A673 (cell line): ENCODE data around the gene FASTKD3. TPM values are rescaled to one million over a fixed set of nuclear protein-coding genes. Genes with fewer than 3 reads are reported as not detected.

ENCODE experiments used
- BruUV-seq: library from RNA; stranded (reverse); fragments of 400-500 nt; replicated peaks from 2 replicates; lab custom pipeline; 2021; lab: Mats Ljungman, UMichigan
- CTCF ChIA-PET: fragments of 300-600 bp; sonication (Branson Sonifier 250); formaldehyde crosslinking; loops from one replicate; lab custom pipeline; 2022; ENCODE audit warnings: antibody characterized with exemption; lab: Charles Lee
- POLR2A ChIA-PET: fragments of 300-600 bp; sonication (Branson Sonifier 250); formaldehyde crosslinking; loops from one replicate; lab custom pipeline; 2022; ENCODE audit warnings: antibody characterized with exemption; ENCODE audit not compliant: low non-redundant PET; lab: Charles Lee
- DNase-seq: peaks from one replicate; pipeline ENCODE4 v3.0.0-alpha.2; 2015; ENCODE audit warnings: low spot score
- H3K27ac ChIP-seq: fragments of 200-600 bp; sonication (generic); 2 replicates; pipeline ENCODE4 v1.5.1; 2016; ENCODE audit warnings: mixed run types, low read depth, mild to moderate bottlenecking, mixed read lengths, antibody characterized with exemption, low read length; ENCODE audit not compliant: poor library complexity, severe bottlenecking
- H3K27me3 ChIP-seq: fragments of 200-600 bp; sonication (generic); replicated peaks from 2 replicates; pipeline ENCODE4 v1.6.1; 2017; ENCODE audit warnings: mixed run types, low read depth, mild to moderate bottlenecking, mixed read lengths, antibody characterized with exemption, low read length; ENCODE audit not compliant: insufficient read depth, poor library complexity
- H3K36me3 ChIP-seq: fragments of 200-600 bp; sonication (generic); 2 replicates; pipeline ENCODE4 v1.6.1; 2016; ENCODE audit warnings: mixed run types, mild to moderate bottlenecking, mixed read lengths, antibody characterized with exemption, low read length; ENCODE audit not compliant: insufficient read depth, poor library complexity, severe bottlenecking
- H3K4me1 ChIP-seq: fragments of 200-600 bp; sonication (generic); 2 replicates; pipeline ENCODE4 v1.6.1; 2017; ENCODE audit warnings: mixed run types, mild to moderate bottlenecking, mixed read lengths, antibody characterized with exemption, low read length; ENCODE audit not compliant: insufficient read depth, poor library complexity, severe bottlenecking
- H3K4me3 ChIP-seq: fragments of 200-600 bp; sonication (generic); 2 replicates; pipeline ENCODE4 v1.5.1; 2016; ENCODE audit warnings: low read depth, mixed run types, mild to moderate bottlenecking, mixed read lengths, low read length; ENCODE audit not compliant: poor library complexity, severe bottlenecking
- H3K9me3 ChIP-seq: fragments of 200-600 bp; sonication (generic); 2 replicates; pipeline ENCODE4 v1.6.1; 2016; ENCODE audit warnings: mixed run types, low read depth, mild to moderate bottlenecking, mixed read lengths, antibody characterized with exemption, low read length; ENCODE audit not compliant: poor library complexity, severe bottlenecking
- EZH2 ChIP-seq: fragments of 200-600 bp; sonication (generic); IDR thresholded peaks from 2 replicates; pipeline ENCODE4 v1.6.1; 2017; ENCODE audit warnings: borderline replicate concordance, low read depth, mild to moderate bottlenecking, mixed read lengths, antibody characterized with exemption, low read length; ENCODE audit not compliant: poor library complexity, severe bottlenecking
- intact Hi-C: fragments of 100-400 bp; cut with micrococcal nuclease; formaldehyde crosslinking; loops from one replicate; pipeline ENCODE4 v1.10.0; 2022; ENCODE audit not compliant: unreplicated experiment
- total RNA-seq: library from RNA; stranded (reverse); gene quantifications from 2 replicates; pipeline ENCODE4 v1.2.3, GENCODE V29; 2021
- TF ChIP-seq, protein P1 (sequence below): fragments of 300-800, 200-600 bp; sonication (generic); conservative IDR thresholded peaks from 2 replicates; pipeline ENCODE4 v1.5.1; 2017; ENCODE audit warnings: low read depth, mild to moderate bottlenecking, antibody characterized with exemption, low read length, moderate library complexity, mixed read lengths

The FASTKD3 gene
- total RNA-seq, 1 experiment from 2014 or later = 16.8 TPM

DNA sequence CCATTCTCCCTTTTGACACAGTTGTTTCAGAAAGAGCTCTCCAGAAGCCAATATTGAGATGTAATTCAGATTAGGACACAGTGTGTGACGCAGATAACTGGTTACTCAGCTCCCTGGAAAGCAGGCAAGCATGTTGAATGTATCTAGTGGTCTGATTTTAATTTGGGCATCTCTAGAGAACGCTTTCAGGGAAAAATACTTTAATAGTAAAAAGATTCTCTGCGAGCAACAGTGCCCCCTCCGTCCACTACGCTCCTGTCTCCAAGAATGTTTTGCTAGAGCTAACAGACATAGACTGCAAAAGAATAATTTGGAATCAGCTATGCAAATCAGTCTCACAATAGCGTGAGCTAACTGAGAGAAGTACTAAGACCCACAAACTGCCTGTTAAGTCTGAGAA, 41.2 kb downstream of the FASTKD3 start:
- no peak overlapping the region for H3K27ac ChIP-seq
- ChIA-PET POLR2A (no interaction called here), CTCF (interaction anchor here (0.6 kb wide), 1 partner anchor 47 kb away, joined by 3 read pairs; no protein-coding TSS in a partner anchor)
- intact Hi-C loops = no loop called here
- no peaks in the 10 kb centered on the region for H3K4me1 ChIP-seq
- H3K9me3 ChIP-seq = no peaks in the 10 kb centered on the region
- H3K27me3 ChIP-seq = peaks cover 18% of the 10 kb centered on the region
- DNase-seq = peak; percentile 25
- H3K4me3 ChIP-seq = no peak overlapping the region
- TF ChIP-seq EZH2 = no peak
- TF ChIP-seq, protein P1, sequence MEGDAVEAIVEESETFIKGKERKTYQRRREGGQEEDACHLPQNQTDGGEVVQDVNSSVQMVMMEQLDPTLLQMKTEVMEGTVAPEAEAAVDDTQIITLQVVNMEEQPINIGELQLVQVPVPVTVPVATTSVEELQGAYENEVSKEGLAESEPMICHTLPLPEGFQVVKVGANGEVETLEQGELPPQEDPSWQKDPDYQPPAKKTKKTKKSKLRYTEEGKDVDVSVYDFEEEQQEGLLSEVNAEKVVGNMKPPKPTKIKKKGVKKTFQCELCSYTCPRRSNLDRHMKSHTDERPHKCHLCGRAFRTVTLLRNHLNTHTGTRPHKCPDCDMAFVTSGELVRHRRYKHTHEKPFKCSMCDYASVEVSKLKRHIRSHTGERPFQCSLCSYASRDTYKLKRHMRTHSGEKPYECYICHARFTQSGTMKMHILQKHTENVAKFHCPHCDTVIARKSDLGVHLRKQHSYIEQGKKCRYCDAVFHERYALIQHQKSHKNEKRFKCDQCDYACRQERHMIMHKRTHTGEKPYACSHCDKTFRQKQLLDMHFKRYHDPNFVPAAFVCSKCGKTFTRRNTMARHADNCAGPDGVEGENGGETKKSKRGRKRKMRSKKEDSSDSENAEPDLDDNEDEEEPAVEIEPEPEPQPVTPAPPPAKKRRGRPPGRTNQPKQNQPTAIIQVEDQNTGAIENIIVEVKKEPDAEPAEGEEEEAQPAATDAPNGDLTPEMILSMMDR = peak; percentile 45; the same call in 1 of the 2 replicates
- no peaks in the 10 kb centered on the region for H3K36me3 ChIP-seq
- no TSS peak for BruUV-seq

- Histone ChIP-seq H3K4me3 (no peak overlapping the region), H3K9me3 (no peaks in the 10 kb centered on the region), H3K27ac (no peak overlapping the region), H3K27me3 (peaks cover 23% of the 10 kb centered on the region), H3K4me1 (no peaks in the 10 kb centered on the region), H3K36me3 (no peaks in the 10 kb centered on the region)
- ChIA-PET POLR2A (no interaction called here), CTCF (no interaction called here)
- TF ChIP-seq, protein P1 = no peak
- TF ChIP-seq EZH2 = no peak
- intact Hi-C loops = no loop called here
- BruUV-seq = no TSS peak
- no peak for DNase-seq
Measured at GRCh38 chr5:7825630-7826029, 43.2 kb downstream of the FASTKD3 start.

- Histone ChIP-seq H3K9me3 (no peaks in the 10 kb centered on the region), H3K36me3 (no peaks in the 10 kb centered on the region), H3K4me3 (no peak overlapping the region), H3K4me1 (no peaks in the 10 kb centered on the region), H3K27me3 (peaks cover 23% of the 10 kb centered on the region), H3K27ac (no peak overlapping the region)
- no TSS peak for BruUV-seq
- ChIA-PET CTCF (no interaction called here), POLR2A (no interaction called here)
- no peak for DNase-seq
- intact Hi-C loops = no loop called here
- no peak for TF ChIP-seq EZH2
- TF ChIP-seq, protein P1 = no peak
Measured at GRCh38 chr5:7824995-7825394, 43.8 kb downstream of the FASTKD3 start.
